ENCODE measurements around the gene PYGM. TPM values are rescaled to one million over a fixed set of nuclear protein-coding genes. Genes with fewer than 3 reads are reported as not detected.
A peak's percentile ranks its signal among the peaks of the same experiment; 100 is the strongest.

PYGM gene
- total RNA-seq, 4 donors from 2014 or later = 881 to 2,858 (median 1,836) TPM

DNA sequence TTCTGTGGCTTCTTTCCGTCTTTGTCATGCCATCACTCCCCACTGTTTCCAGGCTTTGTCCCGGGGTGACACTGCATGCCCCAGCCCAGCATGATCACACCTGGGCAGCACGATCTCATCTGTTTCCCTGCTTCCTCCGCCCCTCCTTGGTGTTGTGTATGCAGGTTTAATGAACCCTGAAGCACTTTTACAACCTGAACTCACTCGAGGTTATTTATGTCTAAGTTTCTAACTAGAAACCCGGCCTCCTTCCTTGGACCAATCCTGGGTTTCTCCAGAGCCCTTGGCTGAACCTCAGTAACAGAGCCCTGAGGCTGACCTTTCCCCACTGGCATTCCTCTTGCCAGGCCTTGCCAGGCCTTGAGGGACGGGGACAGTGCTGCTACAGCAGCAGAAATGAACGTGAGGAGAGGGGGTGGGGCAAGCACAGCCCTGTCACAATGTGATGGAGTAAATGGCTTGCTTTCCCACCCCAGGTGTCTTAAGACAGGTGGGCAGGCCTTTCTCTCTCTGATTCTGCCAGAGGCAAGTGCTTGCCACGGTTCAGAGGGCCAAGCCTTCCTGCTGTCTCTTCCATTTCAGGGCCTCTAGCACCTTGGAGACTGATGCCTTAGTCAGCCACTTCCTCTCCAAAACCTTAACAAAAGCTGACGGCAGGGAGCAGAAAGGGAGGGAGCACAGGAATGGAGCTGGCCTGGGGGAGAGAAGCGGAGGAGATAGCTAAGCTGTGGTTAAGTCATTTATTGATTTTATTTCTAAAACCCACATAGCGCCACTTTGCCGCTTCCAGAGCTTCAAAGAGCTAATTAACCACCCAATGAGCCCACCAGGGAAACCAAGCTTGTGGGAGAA lies 3.1 kb upstream of the PYGM start:
- intact Hi-C loops (cut with DNase I; ENCODE audit: low total_unique reads) = loop anchor here (1.0 to 2.0 kb wide), 2 partner anchors 14 to 20 kb away; no protein-coding TSS in a partner anchor
- Histone ChIP-seq H3K27me3 (no peaks in the 10 kb centered on the region), H3K36me3 (peaks cover 8 to 41% of the 10 kb centered on the region in 2 donors), H3K4me1 (peaks cover 79 to 85% of the 10 kb centered on the region in 2 donors), H3K9me3 (no peaks in the 10 kb centered on the region), H3K4me3 (peak overlapping the region in 1 of 4 donors; percentile 24), H3K27ac (peak overlapping the region; percentile 91 to 99 (median 94))
- in situ Hi-C loops (cut with MboI; ENCODE audit: low sequenced_read_pairs in 4 of 4) = no loop called here
- peak; percentile 24 to 57 for ATAC-seq
- TF ChIP-seq POLR2A (IDR thresholded peaks at IDR 0.05) = peak in 1 of 2 donors; percentile 24
- TF ChIP-seq, protein P1, sequence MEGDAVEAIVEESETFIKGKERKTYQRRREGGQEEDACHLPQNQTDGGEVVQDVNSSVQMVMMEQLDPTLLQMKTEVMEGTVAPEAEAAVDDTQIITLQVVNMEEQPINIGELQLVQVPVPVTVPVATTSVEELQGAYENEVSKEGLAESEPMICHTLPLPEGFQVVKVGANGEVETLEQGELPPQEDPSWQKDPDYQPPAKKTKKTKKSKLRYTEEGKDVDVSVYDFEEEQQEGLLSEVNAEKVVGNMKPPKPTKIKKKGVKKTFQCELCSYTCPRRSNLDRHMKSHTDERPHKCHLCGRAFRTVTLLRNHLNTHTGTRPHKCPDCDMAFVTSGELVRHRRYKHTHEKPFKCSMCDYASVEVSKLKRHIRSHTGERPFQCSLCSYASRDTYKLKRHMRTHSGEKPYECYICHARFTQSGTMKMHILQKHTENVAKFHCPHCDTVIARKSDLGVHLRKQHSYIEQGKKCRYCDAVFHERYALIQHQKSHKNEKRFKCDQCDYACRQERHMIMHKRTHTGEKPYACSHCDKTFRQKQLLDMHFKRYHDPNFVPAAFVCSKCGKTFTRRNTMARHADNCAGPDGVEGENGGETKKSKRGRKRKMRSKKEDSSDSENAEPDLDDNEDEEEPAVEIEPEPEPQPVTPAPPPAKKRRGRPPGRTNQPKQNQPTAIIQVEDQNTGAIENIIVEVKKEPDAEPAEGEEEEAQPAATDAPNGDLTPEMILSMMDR (IDR thresholded peaks at IDR 0.05 in 4 of 5, conservative IDR thresholded peaks at IDR 0.05 in 1 of 5) = no peak
- DNase-seq = peak in 1 of 2 donors; percentile 97

DNA sequence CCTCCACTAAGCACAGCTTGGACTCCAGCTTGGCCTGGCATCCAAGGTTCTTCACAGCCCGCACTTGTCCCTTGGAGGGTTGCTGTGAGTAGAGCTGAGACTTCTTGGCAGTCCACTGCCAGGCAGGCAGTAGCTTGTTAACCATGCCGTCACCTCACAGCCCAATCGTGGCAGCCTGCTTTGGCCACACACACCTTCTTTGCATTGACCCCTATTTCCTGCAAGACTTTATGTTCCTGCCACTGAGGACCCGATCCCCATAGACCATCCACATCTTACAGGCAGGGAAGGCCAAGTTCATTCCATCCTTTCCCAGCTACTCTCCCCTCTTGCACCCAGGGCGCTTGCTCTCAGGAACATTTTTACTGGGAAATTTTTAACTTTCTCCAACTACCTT lies 2.5 kb upstream of the PYGM start:
- Histone ChIP-seq H3K9me3 (no peaks in the 10 kb centered on the region), H3K27ac (peak overlapping the region; percentile 91 to 99 (median 94)), H3K27me3 (no peaks in the 10 kb centered on the region), H3K4me3 (peak overlapping the region in 1 of 4 donors; percentile 24), H3K36me3 (peaks cover 5 to 35% of the 10 kb centered on the region in 2 donors), H3K4me1 (peaks cover 76 to 85% of the 10 kb centered on the region in 2 donors)
- intact Hi-C loops (cut with DNase I; ENCODE audit: low total_unique reads) (loop anchor here (2.0 kb wide), 1 partner anchor 15 kb away; no protein-coding TSS in a partner anchor), in situ Hi-C loops (cut with MboI; ENCODE audit: low sequenced_read_pairs in 4 of 4) (no loop called here)
- no peak for ATAC-seq
- TF ChIP-seq, protein P1 (IDR thresholded peaks at IDR 0.05 in 4 of 5, conservative IDR thresholded peaks at IDR 0.05 in 1 of 5) = no peak
- TF ChIP-seq POLR2A (IDR thresholded peaks at IDR 0.05) = no peak
- DNase-seq = peak in 1 of 2 donors; percentile 59

DNA sequence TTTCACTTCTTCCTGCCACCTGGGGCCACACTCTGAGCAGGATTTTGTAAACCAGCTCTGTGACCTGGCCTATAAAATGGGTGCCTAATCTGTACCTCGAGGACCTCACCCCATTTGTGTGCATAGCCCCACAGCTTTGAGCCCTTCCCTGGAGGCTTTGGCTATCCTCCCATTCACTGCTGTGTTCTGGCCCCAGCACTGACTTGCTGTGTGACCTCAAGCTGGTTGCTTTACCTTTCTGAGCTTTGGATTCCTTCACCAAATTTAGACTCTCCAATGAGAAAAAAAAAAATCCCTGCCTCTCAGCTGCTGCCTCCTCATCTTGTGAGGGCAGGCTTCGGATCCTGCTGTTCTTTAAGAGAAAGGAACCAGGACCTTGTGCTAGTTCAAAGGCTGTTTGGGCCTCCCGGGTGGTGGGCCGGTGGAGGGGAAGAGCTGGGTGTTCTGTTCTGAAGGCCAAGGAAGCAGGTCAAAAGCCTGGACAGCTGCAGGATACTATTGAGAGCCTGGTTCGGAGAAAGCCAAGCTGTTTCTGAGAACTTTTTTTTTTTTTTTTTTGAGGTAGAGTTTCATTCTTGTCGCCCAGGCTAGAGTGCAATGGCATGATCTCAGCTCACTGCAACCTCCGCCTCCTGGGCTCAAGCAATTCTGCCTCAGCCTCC lies 1.1 kb upstream of the PYGM start:
- intact Hi-C loops (cut with DNase I; ENCODE audit: low total_unique reads) = no loop called here
- Histone ChIP-seq H3K4me3 (peak overlapping the region in 2 of 4 donors; percentile 11 to 65), H3K9me3 (no peaks in the 10 kb centered on the region), H3K27ac (peak overlapping the region; percentile 91 to 99 (median 94)), H3K27me3 (no peaks in the 10 kb centered on the region), H3K36me3 (peaks cover 0 to 21% of the 10 kb centered on the region in 2 donors), H3K4me1 (peaks cover 86 to 96% of the 10 kb centered on the region in 2 donors)
- DNase-seq (peak in 1 of 2 donors; percentile 73), ATAC-seq (peak; percentile 9 to 22)
- in situ Hi-C loops (cut with MboI; ENCODE audit: low sequenced_read_pairs in 4 of 4) = no loop called here
- TF ChIP-seq POLR2A (IDR thresholded peaks at IDR 0.05) = no peak
- TF ChIP-seq, protein P1 (IDR thresholded peaks at IDR 0.05 in 4 of 5, conservative IDR thresholded peaks at IDR 0.05 in 1 of 5) = no peak

DNA sequence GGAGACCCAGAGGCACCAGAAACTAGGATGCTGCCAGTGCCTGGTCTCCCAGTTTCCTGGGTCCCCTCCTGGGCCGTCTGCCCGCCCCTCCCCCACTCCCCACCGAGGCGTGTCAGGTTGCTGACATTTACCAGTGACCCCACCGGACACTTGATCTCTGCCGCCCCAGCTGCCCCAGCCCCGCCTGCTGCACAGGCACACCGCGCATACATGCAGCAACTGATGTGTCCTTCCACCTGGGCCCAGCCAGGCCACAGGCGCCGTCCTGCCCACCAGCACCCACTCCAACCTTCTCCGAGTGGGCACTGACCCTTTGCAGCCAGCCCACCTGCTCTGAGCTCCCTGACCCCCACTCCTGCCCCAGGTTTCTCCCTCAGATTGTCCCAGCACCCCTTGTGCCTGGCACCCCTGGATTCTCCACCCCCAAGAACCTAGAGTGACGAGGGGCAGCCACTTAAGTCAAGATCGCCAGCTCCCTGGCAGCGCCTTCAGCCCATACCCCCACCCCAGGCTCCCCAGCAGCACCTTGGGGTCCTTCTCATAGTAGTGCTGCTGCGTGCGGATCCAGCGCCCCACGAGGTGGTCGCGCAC lies 548 bp downstream of the PYGM start:
- H3K4me3 ChIP-seq = peak overlapping the region; percentile 42 to 72 (median 62)

More for the DNA sequence above, 548 bp downstream of the PYGM start:
- intact Hi-C loops (cut with DNase I; ENCODE audit: low total_unique reads) (no loop called here), in situ Hi-C loops (cut with MboI; ENCODE audit: low sequenced_read_pairs in 4 of 4) (no loop called here)
- peaks cover 87 to 99% of the 10 kb centered on the region in 2 donors for H3K4me1 ChIP-seq
- peak overlapping the region; percentile 91 to 99 (median 94) for H3K27ac ChIP-seq
- H3K27me3 ChIP-seq = no peaks in the 10 kb centered on the region
- peak in 1 of 2 donors; percentile 94 for DNase-seq
- peak in 1 of 2 donors; percentile 25 for ATAC-seq
- peaks cover 0 to 18% of the 10 kb centered on the region in 2 donors for H3K36me3 ChIP-seq
- no peaks in the 10 kb centered on the region for H3K9me3 ChIP-seq
- no peak for TF ChIP-seq POLR2A (IDR thresholded peaks at IDR 0.05)
- TF ChIP-seq, protein P1 (IDR thresholded peaks at IDR 0.05 in 4 of 5, conservative IDR thresholded peaks at IDR 0.05 in 1 of 5) = no peak

All from gastrocnemius medialis (tissue), 4 donors.